Stimulated activated CD4-positive, alpha-beta T cell treated with anti-CD3 and anti-CD28 coated beads, TNF-alpha, amount 100 ng/mL, for 4 hours (primary cell): Measurements from ENCODE around the gene FKBP8.
"Not testable (repeated sequence)": the region's sequence is repeated elsewhere in the genome, so short reads cannot be mapped to it uniquely, and the experiment has no call there.

ENCODE experiments used
- DNase-seq, 3 experiments: peaks; one replicate each; pipeline ENCODE4 v3.0.0-alpha.2; 2020; ENCODE audit warnings: low read depth in 3 of 3

FKBP8 gene

GRCh38 chr19:18558604-18559003 lies 15.2 kb upstream of the FKBP8 start:
- no peak for DNase-seq

- no peak for DNase-seq
These were observed 14.8 kb upstream of the FKBP8 start for GRCh38 chr19:18558202-18558555.

- DNase-seq: peak; percentile 88 to 97 (median 95)
These were observed 14.2 kb upstream of the FKBP8 start, which contains the start of gene KXD1 for GRCh38 chr19:18557411-18558201. KXD1 (plus strand) TSS chr19:18557870; CDS start chr19:18562057, 4,187 bp downstream.

- no peak for DNase-seq
These were observed 8.3 kb upstream of the FKBP8 start for GRCh38 chr19:18551631-18552030.

- DNase-seq: peak; percentile 28 to 54 (median 34)
These were observed 572 bp upstream of the FKBP8 start for GRCh38 chr19:18543814-18544475.

GRCh38 chr19:18541992-18542940 lies 1.1 kb downstream of the FKBP8 start:
- no peak for DNase-seq

- DNase-seq: no peak
These were observed 1.9 kb downstream of the FKBP8 start for GRCh38 chr19:18541258-18541991.

GRCh38 chr19:18540200-18540599 lies 3.2 kb downstream of the FKBP8 start:
- DNase-seq: not testable (repeated sequence)

GRCh38 chr19:18539372-18539771 lies 4.0 kb downstream of the FKBP8 start:
- no peak for DNase-seq

GRCh38 chr19:18538115-18538514 lies 5.3 kb downstream of the FKBP8 start:
- no peak for DNase-seq

- DNase-seq: no peak
These were observed 5.9 kb downstream of the FKBP8 start for GRCh38 chr19:18537431-18537830.

- DNase-seq: no peak
These were observed 6.9 kb downstream of the FKBP8 start for GRCh38 chr19:18536475-18536874.

- no peak for DNase-seq
These were observed 10.3 kb downstream of the FKBP8 start for GRCh38 chr19:18533058-18533457.

- DNase-seq: no peak
These were observed 11.0 kb downstream of the FKBP8 start for GRCh38 chr19:18532168-18532890.

- DNase-seq: no peak
These were observed 11.9 kb downstream of the FKBP8 start for GRCh38 chr19:18531485-18531884.

- no peak for DNase-seq
These were observed 13.6 kb downstream of the FKBP8 start for GRCh38 chr19:18529782-18530181.

GRCh38 chr19:18526316-18526715 lies 17.1 kb downstream of the FKBP8 start:
- DNase-seq: no peak

GRCh38 chr19:18523841-18524240 lies 19.5 kb downstream of the FKBP8 start:
- no peak for DNase-seq

GRCh38 chr19:18522862-18523440 lies 20.4 kb downstream of the FKBP8 start:
- DNase-seq: not testable (repeated sequence)

- peak; percentile 99 to 100 (median 100) for DNase-seq
These were observed 21.1 kb downstream of the FKBP8 start for GRCh38 chr19:18522124-18522861.
